Panc1 (cell line): Measurements from ENCODE around the gene TUBA3E.

ENCODE experiments used
- POLR2AphosphoS5 ChIP-seq: IDR thresholded peaks from 2 replicates; pipeline ENCODE4 v1.6.1; 2012; ENCODE audit warnings: mild to moderate bottlenecking, low read depth, low read length, moderate library complexity
- SIN3A ChIP-seq: IDR thresholded peaks from 2 replicates; pipeline ENCODE4 v1.6.1; 2012; ENCODE audit warnings: low read depth, mild to moderate bottlenecking, low read length, moderate library complexity, borderline replicate concordance; ENCODE audit not compliant: insufficient read depth
- TCF7L2 ChIP-seq: IDR thresholded peaks from 2 replicates; pipeline ENCODE4 v1.6.1; 2011; ENCODE audit warnings: mild to moderate bottlenecking, low read depth, low read length, inconsistent platforms
- TF ChIP-seq, protein P1 (sequence below): fragments of 450-650 bp; IDR thresholded peaks from 2 replicates; pipeline ENCODE4 v1.5.1; 2017; ENCODE audit warnings: mild to moderate bottlenecking

DNA sequence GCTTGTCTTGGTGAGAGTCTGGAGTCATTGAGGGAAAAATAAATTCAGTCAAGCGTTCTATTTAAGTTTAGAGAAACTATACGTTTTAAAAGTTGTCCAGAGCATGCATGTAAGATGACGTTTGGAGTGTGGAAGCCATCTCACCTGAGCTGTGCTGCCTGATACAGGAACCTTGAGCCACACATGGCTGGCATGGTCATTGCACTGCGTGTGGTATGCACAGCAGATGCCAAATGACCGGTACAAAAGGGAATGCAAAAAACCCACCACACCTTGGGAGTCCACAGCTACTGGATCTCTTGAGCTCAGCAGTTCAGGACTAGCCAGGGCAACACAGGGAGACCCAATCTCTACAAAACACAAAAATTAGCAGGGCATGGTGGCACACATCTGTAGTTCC lies 11.8 kb downstream of the TUBA3E start:
- TF ChIP-seq, protein P1, sequence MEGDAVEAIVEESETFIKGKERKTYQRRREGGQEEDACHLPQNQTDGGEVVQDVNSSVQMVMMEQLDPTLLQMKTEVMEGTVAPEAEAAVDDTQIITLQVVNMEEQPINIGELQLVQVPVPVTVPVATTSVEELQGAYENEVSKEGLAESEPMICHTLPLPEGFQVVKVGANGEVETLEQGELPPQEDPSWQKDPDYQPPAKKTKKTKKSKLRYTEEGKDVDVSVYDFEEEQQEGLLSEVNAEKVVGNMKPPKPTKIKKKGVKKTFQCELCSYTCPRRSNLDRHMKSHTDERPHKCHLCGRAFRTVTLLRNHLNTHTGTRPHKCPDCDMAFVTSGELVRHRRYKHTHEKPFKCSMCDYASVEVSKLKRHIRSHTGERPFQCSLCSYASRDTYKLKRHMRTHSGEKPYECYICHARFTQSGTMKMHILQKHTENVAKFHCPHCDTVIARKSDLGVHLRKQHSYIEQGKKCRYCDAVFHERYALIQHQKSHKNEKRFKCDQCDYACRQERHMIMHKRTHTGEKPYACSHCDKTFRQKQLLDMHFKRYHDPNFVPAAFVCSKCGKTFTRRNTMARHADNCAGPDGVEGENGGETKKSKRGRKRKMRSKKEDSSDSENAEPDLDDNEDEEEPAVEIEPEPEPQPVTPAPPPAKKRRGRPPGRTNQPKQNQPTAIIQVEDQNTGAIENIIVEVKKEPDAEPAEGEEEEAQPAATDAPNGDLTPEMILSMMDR = no peak
- no peak for TF ChIP-seq POLR2AphosphoS5
- no peak for TF ChIP-seq SIN3A
- no peak for TF ChIP-seq TCF7L2
